ENCODE results near the gene CYB561A3.

The CYB561A3 gene

DNA sequence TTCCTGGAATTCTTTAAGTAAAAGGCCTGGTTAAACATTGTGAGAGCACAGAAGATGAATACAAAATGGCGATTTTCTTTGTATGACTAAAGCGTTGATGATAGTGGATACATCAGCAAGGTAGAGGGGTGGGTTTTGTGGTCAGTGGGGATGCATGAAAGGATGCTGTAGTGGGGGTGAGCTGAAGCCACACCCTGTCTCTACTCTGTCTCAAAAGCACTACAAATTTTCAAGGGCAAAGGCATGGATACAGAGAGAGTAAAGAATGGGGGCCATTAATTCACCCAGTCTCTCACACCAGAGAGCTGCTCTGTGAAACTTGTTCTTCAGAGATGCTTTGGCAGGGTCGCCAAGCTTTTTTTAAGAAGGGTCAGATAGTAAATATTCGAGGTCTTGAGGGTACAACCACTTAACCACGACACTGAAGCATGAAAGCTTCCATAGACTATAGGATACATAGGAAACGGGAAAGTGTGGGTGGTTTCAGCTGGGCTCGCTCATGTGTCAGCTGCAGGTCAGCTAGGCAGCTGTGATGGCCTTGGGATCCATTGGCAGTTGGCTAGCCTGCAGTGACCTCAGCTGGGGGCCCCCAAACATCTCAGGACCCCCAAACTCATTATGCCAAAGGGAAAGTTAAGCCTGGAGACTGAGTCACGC is 8.8 kb upstream of the CYB561A3 start:
- no peak for DNase-seq

DNA sequence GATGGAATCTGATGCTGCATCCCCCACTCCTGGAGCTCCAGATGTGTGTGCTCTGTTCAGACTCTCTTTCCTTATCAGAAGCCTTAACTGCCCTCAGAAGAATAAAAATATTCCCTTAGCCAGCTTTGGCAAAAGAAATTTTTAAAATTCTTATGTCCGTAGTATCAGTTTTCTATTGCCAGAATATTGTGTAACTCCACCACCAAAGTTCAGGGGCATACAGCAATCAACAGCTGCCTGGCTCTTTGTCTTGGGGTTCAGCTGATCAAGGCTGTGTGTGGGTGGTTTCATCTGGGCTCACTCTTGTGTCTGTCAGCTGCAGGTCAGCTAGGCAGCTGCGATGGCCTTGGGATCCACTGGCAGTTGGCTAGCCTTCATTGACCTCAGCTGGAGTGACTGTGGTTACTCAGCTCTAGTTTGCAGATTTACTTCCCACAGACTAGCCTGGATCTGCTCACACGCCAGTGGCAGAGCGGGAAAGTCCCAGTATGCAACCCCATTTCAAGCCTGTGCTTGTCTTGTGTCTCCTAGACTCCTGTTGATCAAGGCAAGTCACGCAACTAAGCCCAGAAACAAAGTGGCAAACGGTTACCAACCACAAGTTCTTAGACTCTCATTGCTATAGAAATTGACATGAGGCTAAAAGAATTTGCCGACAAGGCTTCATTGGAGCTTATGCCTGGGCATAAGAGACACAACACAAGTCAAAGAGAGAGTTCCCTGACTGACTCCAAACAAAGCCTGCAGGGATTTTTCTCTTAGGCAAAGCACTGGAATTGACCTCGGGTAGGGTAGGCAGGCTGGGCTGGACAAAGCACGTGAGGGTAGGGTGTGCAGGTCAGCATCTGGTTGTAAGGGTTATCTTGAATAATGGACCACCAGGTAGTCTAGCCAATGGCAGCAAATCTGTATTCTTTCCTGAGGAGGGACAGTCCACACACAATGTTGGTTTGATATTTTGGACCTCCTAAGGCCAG is 8.0 kb upstream of the CYB561A3 start:
- no peak for DNase-seq

GRCh38 chr11:61368646-61369045 is 7.0 kb upstream of the CYB561A3 start:
- no peak for DNase-seq

GRCh38 chr11:61367406-61367805 is 5.7 kb upstream of the CYB561A3 start:
- DNase-seq, result no peak

DNA sequence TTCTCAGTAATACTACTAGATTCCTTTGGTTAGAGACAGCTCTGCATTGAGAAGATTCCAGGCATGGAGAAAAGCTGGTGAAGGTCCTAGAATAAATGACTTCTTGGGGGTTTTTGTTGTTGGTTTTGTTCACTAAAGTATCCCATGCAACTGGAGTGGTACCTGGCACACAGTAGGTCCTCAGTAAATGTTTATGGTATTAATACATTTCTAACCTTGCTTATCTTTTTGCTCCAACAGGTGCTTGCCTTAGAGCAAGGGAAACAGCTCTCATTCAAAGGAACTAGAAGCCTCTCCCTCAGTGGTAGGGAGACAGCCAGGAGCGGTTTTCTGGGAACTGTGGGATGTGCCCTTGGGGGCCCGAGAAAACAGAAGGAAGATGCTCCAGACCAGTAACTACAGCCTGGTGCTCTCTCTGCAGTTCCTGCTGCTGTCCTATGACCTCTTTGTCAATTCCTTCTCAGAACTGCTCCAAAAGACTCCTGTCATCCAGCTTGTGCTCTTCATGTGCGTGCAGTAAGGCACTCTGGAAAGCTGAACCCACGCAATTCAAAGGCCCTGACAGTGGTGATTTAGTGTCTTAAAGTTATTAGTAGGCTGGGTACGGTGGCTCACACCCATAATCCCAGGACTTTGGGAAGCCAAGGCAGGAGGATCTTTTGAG is 2.5 kb upstream of the CYB561A3 start:
- no peak for DNase-seq

- DNase-seq, result no peak
Measured at GRCh38 chr11:61362542-61362875, 827 bp upstream of the CYB561A3 start.

- no peak for DNase-seq
Measured at GRCh38 chr11:61361237-61361740, 393 bp downstream of the CYB561A3 start.

- DNase-seq, result no peak
Measured at GRCh38 chr11:61359516-61359915, 2.2 kb downstream of the CYB561A3 start.

- DNase-seq, result no peak
Measured at GRCh38 chr11:61358566-61358965, 3.1 kb downstream of the CYB561A3 start.

- no peak for DNase-seq
Measured at GRCh38 chr11:61357894-61358239, 3.8 kb downstream of the CYB561A3 start.

GRCh38 chr11:61357233-61357893 is 4.3 kb downstream of the CYB561A3 start:
- DNase-seq, result no peak

GRCh38 chr11:61356706-61357105 is 5.0 kb downstream of the CYB561A3 start:
- DNase-seq, result no peak

- DNase-seq, result no peak
Measured at GRCh38 chr11:61354208-61354607, 7.5 kb downstream of the CYB561A3 start.

- DNase-seq, result no peak
Measured at GRCh38 chr11:61353131-61354067, 8.3 kb downstream of the CYB561A3 start.

DNA sequence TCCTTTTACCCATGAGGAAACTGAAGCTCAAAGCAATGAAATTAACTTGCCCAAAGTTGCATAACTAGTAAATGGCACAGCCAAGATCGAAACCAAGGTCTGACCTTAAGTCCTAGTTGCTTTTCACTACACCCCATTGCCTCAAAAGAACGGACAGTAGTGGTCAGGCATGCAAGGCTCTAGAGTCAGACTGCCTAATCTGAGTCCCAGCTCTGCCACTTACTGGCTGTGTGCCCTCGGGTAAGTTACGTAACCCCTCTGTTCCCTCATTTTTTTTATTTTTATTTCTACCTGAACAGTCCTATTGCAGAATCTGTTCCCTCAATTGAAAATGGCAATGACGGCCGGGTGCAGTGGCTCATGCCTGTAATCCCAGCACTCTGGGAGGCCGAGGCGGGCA is 9.6 kb downstream of the CYB561A3 start:
- no peak for DNase-seq

GRCh38 chr11:61350803-61351202 is 10.9 kb downstream of the CYB561A3 start:
- no peak for DNase-seq

DNA sequence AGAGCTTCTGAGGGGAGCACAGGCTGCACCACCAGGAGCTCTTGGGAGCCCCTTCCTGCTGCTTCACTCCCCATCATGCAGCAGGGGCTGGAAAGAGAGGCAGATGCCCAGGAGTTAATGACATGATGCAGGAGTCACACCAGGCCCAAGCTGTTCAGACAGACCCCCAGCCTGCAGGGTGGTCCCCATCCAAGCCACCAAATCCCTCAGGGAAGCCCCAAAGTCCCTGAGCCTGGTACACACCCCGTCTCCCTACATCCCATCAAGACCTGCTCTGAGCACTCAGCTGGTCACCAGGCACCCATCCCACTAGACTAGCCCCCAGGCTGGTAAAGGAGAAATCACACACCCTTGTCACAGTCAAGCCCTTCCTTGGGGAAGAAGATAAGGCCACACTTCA is 11.3 kb downstream of the CYB561A3 start:
- no peak for DNase-seq

DNA sequence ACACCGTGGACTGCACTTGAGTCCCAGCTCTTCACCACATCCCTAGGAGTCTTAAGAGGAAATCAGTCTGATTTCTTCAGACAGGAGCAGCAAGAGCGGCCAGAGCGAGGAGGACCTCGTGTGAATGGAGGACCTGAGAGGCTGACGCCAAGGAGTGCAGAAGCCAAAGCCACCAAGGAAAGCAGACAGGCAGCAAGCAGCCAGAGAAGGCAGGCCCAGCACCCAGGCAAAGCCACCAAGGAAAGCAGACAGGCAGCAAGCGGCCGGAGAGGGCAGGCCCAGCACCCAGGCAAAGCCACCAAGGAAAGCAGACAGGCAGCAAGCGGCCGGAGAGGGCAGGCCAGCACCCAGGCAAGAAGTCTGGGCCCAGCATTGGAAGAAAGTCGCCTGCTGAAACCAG is 11.8 kb downstream of the CYB561A3 start:
- no peak for DNase-seq

DNA sequence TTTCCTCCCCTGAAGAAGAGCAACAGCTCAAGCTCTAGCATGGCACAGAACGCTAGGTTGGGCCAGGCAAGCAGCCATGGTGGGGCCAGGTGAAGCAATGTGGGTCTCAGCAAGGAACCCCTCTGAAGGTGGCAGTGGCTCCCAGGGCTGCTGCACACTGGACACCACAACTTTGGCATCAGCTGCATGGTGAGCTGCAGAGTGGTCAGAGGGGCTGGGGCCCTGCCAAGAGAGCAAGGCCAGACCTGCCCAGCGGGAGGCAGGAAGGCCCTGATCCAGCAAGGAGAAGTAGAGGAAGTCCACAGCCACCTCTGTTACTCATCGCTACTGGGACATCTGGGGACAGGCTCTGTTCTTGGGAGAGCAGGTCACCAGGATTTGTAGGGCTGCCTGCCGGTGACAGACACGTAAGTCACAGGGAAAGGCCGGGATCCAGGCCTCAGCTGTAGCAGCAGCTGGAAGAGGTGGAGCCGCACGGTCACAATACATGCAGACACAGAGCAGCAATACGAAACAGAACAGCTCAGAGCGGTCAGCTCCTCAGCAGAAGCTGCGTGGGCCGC is 12.4 kb downstream of the CYB561A3 start:
- DNase-seq, result no peak

GRCh38 chr11:61347916-61348461 is 13.7 kb downstream of the CYB561A3 start:
- DNase-seq, result no peak

Measured in right kidney (tissue), 1 donor.